ENCODE results near the gene NWD2. TPM values are rescaled to one million over a fixed set of nuclear protein-coding genes. Genes with fewer than 3 reads are reported as not detected.
"Not testable (repeated sequence)": the region's sequence is repeated elsewhere in the genome, so short reads cannot be mapped to it uniquely, and the experiment has no call there.

Gene NWD2
- total RNA-seq, 2 donors from 2014 or later: not detected

DNA sequence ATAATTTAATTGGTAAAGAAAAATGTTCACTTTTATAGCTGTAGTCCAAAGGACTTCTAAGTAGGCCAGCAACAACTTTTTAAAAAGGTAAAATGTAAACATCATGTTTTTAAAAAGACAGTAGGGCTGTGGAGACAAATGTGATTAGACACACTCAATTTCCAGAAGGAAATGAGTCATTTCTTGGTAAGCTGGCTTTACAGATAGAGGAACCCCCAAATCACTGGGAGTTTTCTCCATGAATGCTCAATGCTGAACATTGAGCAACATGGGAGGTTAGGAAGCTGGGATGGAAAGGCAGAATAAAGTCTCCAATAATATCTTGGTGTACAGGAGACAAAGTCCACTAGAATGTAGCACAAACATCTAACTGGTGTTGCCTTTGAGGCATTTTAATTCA, 121.3 kb downstream of the NWD2 start:
- Mint-ChIP-seq H3K27ac (no peak overlapping the region), H3K36me3 (no peaks in the 10 kb centered on the region), H3K9me3 (no peaks in the 10 kb centered on the region)
- no peak for DNase-seq (ENCODE audit: low spot score in 2 of 2)
- ATAC-seq: no peak

- Mint-ChIP-seq H3K9me3 (no peaks in the 10 kb centered on the region), H3K27ac (no peak overlapping the region), H3K36me3 (no peaks in the 10 kb centered on the region)
- DNase-seq (ENCODE audit: low spot score in 2 of 2): no peak
- ATAC-seq: no peak
Observed at GRCh38 chr4:37367901-37368300, 123.4 kb downstream of the NWD2 start.

DNA sequence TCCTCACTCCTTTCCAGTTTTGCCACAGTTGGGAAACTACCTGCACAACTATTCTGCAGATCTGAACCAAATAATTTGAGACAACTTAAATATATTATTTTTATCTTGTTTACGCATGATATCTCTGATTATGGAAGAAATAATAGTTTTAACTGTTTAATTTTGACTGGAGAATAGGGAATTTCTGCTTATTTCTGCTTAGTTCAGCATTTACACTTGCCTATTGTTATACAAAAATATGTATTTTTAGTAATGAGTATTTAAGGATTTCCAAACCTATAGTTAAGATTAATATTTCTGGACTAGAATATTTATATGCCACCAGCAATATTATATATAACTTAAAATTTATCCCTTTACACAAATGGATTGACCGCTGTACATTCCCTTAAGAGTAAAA, 125.5 kb downstream of the NWD2 start:
- Mint-ChIP-seq H3K36me3 (no peaks in the 10 kb centered on the region), H3K27ac (no peak overlapping the region), H3K9me3 (no peaks in the 10 kb centered on the region)
- no peak for DNase-seq (ENCODE audit: low spot score in 2 of 2)
- no peak for ATAC-seq

DNA sequence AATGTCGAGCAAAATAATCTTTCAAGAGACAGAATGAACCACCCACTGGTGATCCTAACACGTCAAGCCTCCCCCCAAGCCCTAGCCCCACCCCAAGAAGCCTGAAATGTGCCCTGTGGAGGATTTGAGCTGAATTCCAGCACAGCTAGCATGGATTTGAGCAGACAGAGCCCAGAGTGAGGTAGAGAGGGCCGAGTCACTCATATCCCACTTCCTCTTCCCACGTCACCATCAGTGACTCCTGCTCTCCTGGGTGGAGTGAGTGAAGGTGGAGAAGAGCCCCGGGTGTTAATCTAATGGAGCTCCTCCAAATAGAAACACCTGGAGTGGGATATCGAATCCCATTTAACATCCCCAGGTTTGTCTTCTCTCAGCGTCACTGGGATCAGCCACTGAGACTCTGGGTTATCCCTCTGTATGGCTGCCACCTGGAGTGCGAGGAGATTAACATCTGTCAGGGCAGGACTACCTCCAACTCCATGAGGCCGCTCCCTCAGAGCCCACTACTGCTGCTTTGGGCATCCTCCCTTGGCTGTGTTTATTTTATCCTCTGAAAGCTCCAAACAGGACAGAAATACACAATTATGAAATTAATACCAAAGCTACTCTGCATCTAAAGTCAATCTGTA, 136.6 kb downstream of the NWD2 start:
- Mint-ChIP-seq H3K9me3 (no peaks in the 10 kb centered on the region), H3K36me3 (no peaks in the 10 kb centered on the region), H3K27ac (no peak overlapping the region)
- ATAC-seq (no peak), DNase-seq (ENCODE audit: low spot score in 2 of 2) (no peak)

GRCh38 chr4:37383579-37384229, 139.2 kb downstream of the NWD2 start:
- Mint-ChIP-seq H3K36me3 (no peaks in the 10 kb centered on the region), H3K9me3 (no peaks in the 10 kb centered on the region), H3K27ac (no peak overlapping the region)
- DNase-seq (ENCODE audit: low spot score in 2 of 2): peak in 1 of 2 donors; percentile 49
- ATAC-seq: peak in 1 of 2 donors; percentile 40

DNA sequence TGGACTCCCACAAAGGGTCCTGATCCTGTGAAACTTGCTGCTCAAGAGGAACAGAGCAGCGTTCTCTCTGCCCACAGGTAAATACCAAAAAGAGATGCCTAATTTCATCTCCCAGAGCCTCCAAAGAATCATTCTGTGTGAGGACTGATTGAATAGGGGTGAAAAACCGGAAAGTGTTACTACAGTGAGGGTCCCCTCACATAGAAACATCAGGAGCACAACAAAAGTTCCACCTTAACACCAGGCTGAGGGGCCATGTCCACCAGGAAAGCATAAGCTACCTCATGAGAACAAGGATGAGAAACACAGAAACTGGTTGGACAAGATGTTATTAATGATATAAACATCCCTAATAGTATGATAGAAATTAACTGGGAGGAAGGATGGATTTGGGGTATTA, 140.9 kb downstream of the NWD2 start:
- DNase-seq (ENCODE audit: low spot score in 2 of 2): no peak
- Mint-ChIP-seq H3K9me3 (no peaks in the 10 kb centered on the region), H3K27ac (no peak overlapping the region), H3K36me3 (no peaks in the 10 kb centered on the region)
- no peak for ATAC-seq

DNA sequence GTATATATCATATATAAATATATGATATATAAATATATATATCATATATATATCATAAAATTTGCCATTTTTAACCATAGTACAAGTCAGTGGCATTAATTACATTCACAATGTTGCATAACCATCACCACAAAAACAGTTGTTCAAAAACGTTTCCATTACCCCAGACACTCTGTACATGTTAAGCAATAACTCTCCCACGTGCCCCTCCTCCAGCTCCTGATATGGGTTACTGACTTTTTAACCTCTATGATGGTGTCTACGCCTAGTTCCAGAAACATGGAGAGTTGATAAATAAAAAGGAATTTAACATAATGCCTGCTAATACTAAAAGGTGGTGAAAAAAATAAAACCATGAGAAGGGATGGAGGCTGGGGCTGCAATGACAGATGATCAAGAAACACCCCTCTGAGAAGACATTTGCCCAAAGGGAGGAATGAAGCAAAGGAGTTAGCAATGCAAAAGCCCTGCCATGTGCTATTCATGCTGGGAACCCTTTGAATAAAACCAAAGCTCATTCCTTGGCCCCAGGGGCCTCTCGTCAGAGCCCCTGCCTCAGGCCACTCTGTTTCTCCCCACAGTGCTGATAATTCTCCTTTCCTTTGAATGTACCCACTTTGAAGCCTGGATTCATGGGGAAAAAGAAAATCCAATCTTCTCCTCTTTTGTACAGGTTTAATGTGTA, 144.3 kb downstream of the NWD2 start:
- ATAC-seq: no peak
- Mint-ChIP-seq H3K36me3 (no peaks in the 10 kb centered on the region), H3K9me3 (no peaks in the 10 kb centered on the region), H3K27ac (no peak overlapping the region)
- no peak for DNase-seq (ENCODE audit: low spot score in 2 of 2)

DNA sequence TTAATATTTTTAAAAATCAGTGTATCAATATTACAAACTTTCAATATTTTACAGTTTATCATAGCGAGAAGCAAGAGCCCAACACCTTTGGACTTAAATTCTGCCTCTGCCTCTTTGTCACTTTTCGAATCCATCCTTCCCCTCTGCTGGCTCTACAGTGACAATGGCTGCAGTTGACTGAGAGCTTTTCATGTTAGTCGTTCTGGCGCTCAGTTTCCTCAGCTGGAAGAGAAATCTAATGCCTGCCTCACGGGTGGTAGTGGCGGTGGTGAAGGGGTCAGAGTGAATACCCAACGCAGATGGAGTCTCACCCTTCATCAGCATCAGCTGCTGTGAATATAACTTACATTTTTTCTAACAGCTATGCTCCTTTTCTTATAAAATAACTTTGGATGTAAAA, 144.8 kb downstream of the NWD2 start:
- no peaks in the 10 kb centered on the region for H3K9me3 Mint-ChIP-seq
- H3K27ac Mint-ChIP-seq: no peak overlapping the region
- no peak for ATAC-seq
- no peak for DNase-seq (ENCODE audit: low spot score in 2 of 2)
- no peaks in the 10 kb centered on the region for H3K36me3 Mint-ChIP-seq

DNA sequence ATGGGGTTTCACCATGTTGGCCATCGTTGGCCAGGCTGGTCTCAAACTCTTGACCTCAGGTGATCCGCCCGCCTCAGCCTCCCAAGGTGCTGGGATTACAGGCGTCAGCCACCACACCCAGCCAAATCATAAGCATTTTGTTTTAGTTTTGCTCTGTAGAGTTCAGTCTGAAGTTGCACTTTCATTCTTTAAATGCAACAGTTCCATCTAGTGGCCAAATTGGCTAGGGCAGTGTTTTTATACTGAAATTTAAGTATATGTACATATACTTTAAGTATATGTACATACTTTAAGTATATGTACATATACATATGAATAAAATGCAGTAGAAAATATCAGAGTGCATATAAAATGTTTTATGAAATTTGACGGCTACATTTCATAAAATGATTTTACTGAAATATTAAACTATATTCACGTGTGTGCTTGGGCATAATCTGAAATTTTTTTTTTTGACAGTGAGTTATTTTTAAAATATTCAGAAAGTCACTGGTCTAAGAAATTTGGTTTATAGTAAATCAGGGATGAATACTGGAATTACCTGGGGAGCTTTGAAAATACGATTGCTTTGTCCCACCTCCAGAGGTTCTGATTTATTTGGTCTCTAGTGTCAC, 145.5 kb downstream of the NWD2 start:
- ATAC-seq (peak; percentile 28 to 68), DNase-seq (ENCODE audit: low spot score in 2 of 2) (peak in 1 of 2 donors; percentile 51)
- no peaks in the 10 kb centered on the region for H3K36me3 Mint-ChIP-seq
- H3K9me3 Mint-ChIP-seq: no peaks in the 10 kb centered on the region
- H3K27ac Mint-ChIP-seq: no peak overlapping the region

DNA sequence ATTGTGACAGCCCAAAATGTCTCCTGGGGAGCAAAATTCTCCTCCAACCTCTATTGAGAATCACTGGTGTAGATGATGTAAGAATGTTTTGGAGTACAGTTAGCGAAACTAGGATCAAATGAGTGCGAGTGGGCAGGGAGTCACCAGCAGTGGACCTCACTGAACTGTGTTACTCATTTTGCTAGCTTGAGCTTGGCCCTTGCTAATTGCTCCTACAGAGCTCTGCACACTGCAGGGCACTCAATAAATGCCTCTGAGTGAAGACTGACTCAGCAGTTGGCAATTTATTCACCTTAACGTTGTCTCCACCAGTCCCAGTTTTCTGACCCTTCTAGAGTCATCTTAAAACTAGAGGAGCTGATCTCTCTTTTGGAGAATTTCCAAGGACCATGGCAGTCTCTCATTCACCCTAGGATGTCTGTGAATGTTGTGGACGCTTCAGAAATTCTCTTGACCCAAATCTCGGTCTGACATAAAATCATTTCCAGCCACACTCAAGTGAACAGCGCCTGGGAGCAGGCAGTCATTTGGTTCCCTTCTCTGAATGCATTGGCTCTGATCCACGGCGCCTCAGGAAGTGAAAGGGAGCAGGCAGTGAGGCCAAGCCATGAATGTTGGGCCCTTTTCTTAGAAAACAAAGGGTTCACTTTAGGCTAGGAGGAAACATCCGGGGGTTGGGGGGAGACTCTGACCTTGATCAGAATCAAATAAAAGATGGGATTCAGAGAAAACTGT, 148.1 kb downstream of the NWD2 start:
- no peak for DNase-seq (ENCODE audit: low spot score in 2 of 2)
- Mint-ChIP-seq H3K9me3 (peaks cover 0 to 2% of the 10 kb centered on the region in 2 donors), H3K27ac (no peak overlapping the region), H3K36me3 (peaks cover 0 to under 1% of the 10 kb centered on the region in 2 donors)
- peak in 1 of 2 donors; percentile 49 for ATAC-seq

GRCh38 chr4:37393321-37393720, 148.8 kb downstream of the NWD2 start:
- H3K36me3 Mint-ChIP-seq: peaks cover 0 to 6% of the 10 kb centered on the region in 2 donors
- peaks cover 0 to 8% of the 10 kb centered on the region in 2 donors for H3K9me3 Mint-ChIP-seq
- no peak for DNase-seq (ENCODE audit: low spot score in 2 of 2)
- ATAC-seq: no peak
- no peak overlapping the region for H3K27ac Mint-ChIP-seq

DNA sequence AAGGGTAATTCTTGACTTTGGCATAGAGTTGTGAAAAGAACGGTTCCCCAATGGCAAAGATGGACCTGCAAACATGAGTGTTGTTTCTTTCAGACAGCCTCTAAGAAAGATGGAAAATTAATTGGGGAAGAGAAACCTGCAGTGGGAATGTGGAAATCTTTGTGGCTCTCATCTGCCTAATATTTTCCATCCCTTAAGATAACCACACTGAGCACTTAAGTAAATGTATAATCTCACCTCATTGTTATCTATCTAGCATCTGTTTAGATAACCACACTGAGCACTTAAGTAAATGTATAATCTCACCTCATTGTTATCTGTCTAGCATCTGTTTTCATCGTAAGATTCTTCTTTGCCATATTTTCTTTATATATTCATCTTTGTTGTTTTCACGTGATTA, 149.3 kb downstream of the NWD2 start:
- Mint-ChIP-seq H3K36me3 (peaks cover 0 to 6% of the 10 kb centered on the region in 2 donors), H3K27ac (no peak overlapping the region), H3K9me3 (peaks cover 0 to 8% of the 10 kb centered on the region in 2 donors)
- DNase-seq (ENCODE audit: low spot score in 2 of 2) (no peak), ATAC-seq (no peak)

DNA sequence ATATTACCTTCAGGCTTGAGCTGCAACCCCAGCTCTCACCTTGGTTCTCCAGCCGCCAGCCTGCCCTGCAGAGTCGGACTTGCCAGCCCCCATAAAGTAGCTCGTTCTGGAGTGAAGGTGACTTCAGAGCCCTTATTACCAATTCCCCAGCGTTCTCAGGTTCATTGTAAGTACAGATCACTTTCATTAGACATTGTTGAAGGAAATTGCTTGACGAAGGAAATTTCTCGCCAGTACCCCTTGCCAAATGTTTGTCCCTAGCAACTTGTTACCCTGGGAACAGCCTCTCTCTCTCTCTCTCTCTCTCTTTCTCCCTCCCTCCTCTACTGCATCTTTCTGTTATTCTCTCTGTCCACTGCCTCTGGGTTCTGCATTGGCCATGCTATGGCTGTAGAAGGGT, 153.0 kb downstream of the NWD2 start:
- Mint-ChIP-seq H3K36me3 (peaks cover 0 to 6% of the 10 kb centered on the region in 2 donors), H3K27ac (no peak overlapping the region), H3K9me3 (peaks cover 0 to 8% of the 10 kb centered on the region in 2 donors)
- no peak for DNase-seq (ENCODE audit: low spot score in 2 of 2)
- ATAC-seq: no peak

GRCh38 chr4:37400241-37400881, 155.8 kb downstream of the NWD2 start:
- Mint-ChIP-seq H3K27ac (peak overlapping the region in 1 of 2 donors; percentile 91), H3K9me3 (peaks cover 0 to 8% of the 10 kb centered on the region in 2 donors), H3K36me3 (peaks cover 0 to 6% of the 10 kb centered on the region in 2 donors)
- DNase-seq (ENCODE audit: low spot score in 2 of 2) (no peak), ATAC-seq (peak in 1 of 2 donors; percentile 90)

DNA sequence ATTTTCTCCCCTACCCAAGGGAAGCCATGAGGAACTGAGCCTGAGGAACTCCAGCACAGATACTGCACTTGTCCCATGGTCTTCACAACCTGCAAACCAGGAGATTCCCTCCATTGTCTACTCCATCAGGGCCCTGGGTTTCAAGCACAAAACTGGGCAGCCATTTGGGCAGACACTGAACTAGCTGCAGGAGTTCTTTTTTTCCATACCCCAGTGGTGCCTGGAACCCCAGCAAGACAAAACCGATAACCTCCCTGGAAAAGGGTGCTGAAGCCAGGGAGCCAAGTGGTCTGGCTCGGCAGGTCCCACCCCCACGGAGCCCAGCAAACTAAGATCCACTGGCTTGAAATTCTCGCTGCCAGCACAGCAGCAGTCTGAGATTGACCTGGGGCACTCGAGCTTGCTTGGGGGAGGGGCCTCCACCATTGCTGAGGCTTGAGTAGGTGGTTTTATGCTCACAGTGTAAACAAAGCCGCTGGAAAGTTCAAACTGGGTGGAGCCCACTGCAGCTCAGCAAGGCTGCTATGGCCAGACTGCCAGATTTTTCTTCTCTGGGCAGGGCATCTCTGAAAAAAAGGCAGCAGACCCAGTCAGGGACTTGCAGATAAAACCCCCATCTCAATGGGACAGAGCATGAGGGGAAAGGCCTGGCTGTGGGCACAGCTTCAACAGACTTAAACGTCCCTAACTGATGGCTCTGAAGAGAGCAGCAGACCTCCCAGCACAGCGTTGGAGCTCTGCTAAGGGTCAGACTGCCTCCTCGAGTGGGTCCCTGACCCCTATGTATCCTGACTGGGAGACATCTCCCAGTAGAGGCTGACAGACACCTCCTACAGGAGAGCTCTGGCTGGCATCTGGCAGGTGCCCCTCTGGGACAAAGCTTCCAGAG, 163.6 kb downstream of the NWD2 start:
- not testable (repeated sequence) for DNase-seq (ENCODE audit: low spot score in 2 of 2); H3K27ac Mint-ChIP-seq; ATAC-seq; H3K9me3 Mint-ChIP-seq; H3K36me3 Mint-ChIP-seq
